GM12878 (cell line): Measurements from ENCODE around the gene ADD1. TPM values are rescaled to one million over a fixed set of nuclear protein-coding genes. Genes with fewer than 3 reads are reported as not detected.

Experiments used
- ATAC-seq: fragments of 200-7000 bp; cut with Tn5 transposase; 3 replicates; pipeline ENCODE4 v1.9.1; 2020; ENCODE audit warnings: mild to moderate bottlenecking, moderate library complexity
- BruUV-seq: library from RNA; stranded (reverse); fragments of 400-500 nt; replicated peaks from 2 replicates; lab custom pipeline; 2021; lab: Mats Ljungman, UMichigan
- CTCF ChIA-PET: fragments of 300-600 bp; sonication (Branson Sonifier 250); formaldehyde crosslinking; extraction: SDS; loops from one replicate; lab custom pipeline; 2021; ENCODE audit warnings: inconsistent platforms; lab: Yijun Ruan, JAX
- POLR2A ChIA-PET: fragments of 350-600 bp; formaldehyde crosslinking; extraction: SDS; loops from one replicate; lab custom pipeline; 2021; ENCODE audit warnings: inconsistent platforms; lab: Charles Lee
- RAD21 ChIA-PET: fragments of 300-600 bp; sonication (Branson Sonifier 250); formaldehyde crosslinking; loops from one replicate; lab custom pipeline; 2023; ENCODE audit warnings: antibody characterized with exemption; ENCODE audit not compliant: unreplicated experiment; lab: Charles Lee
- SMC1A ChIA-PET: fragments of 300-600 bp; sonication (Branson Sonifier 250); formaldehyde crosslinking; loops from one replicate; lab custom pipeline; 2023; ENCODE audit not compliant: unreplicated experiment, uncharacterized antibody; lab: Charles Lee
- DNase-seq: peaks from one replicate; pipeline ENCODE4 v3.0.0-alpha.2; 2011; ENCODE audit warnings: low read depth, low spot score
- FAIRE-seq: peaks from 3 replicates; lab custom pipeline; 2011; peaks lifted over from hg19 to GRCh38; lab: Jason Lieb, UNC
- H2AFZ ChIP-seq: 2 replicates; pipeline ENCODE4 v1.6.0; 2011; ENCODE audit warnings: low read depth, low read length, control low read depth; ENCODE audit not compliant: control insufficient read depth
- H3K27ac ChIP-seq: 2 replicates; pipeline ENCODE4 v1.5.1; 2011; ENCODE audit warnings: control low read depth; ENCODE audit not compliant: control insufficient read depth, insufficient read depth
- H3K27me3 ChIP-seq, 2 experiments: replicated peaks in 1 of 2; 2 replicates each; pipeline versions ENCODE4 v1.6.0 to v1.6.1; 2011; ENCODE audit warnings: low read length in 1 of 2; ENCODE audit not compliant: control insufficient read depth in 2 of 2, insufficient read depth in 2 of 2
- H3K36me3 ChIP-seq, 2 experiments: 2 replicates each; pipeline ENCODE4 v1.5.1; 2011; ENCODE audit warnings: low read length in 1 of 2; ENCODE audit not compliant: control insufficient read depth in 2 of 2, insufficient read depth in 2 of 2
- H3K4me1 ChIP-seq: 2 replicates; pipeline ENCODE4 v1.6.1; 2011; ENCODE audit warnings: mild to moderate bottlenecking, low read length, moderate library complexity, mixed read lengths; ENCODE audit not compliant: control insufficient read depth, insufficient read depth
- H3K4me2 ChIP-seq: 2 replicates; pipeline ENCODE4 v1.6.0; 2011; ENCODE audit warnings: control low read depth; ENCODE audit not compliant: control insufficient read depth, insufficient read depth
- H3K4me3 ChIP-seq: fragments of 200-600 bp; sonication (generic); 2 replicates; pipeline ENCODE4 v1.5.1; 2016
- H3K79me2 ChIP-seq: 2 replicates; pipeline ENCODE4 v1.6.0; 2011; ENCODE audit warnings: low read length; ENCODE audit not compliant: control insufficient read depth, insufficient read depth
- H3K9ac ChIP-seq: 2 replicates; pipeline ENCODE4 v1.8.0; 2011; ENCODE audit warnings: low read length, control low read depth, mixed read lengths; ENCODE audit not compliant: control insufficient read depth, insufficient read depth
- H3K9me3 ChIP-seq: replicated peaks from 3 replicates; pipeline ENCODE4 v1.5.1; 2011; ENCODE audit warnings: mild to moderate bottlenecking, low read length; ENCODE audit not compliant: control insufficient read depth, insufficient read depth
- H4K20me1 ChIP-seq: 2 replicates; pipeline ENCODE4 v1.6.0; 2011; ENCODE audit not compliant: control insufficient read depth, insufficient read depth
- BCL3 ChIP-seq: IDR thresholded peaks from 2 replicates; pipeline ENCODE4 v1.6.1; 2011; ENCODE audit warnings: borderline replicate concordance, low read depth, mild to moderate bottlenecking, moderate library complexity, low read length; ENCODE audit not compliant: insufficient read depth, poor library complexity, severe bottlenecking
- BHLHE40 ChIP-seq, 2 experiments: fragments of 450-650 bp in 1 of 2; IDR thresholded peaks; 2 replicates each; pipeline ENCODE4 v1.6.1; 2011 to 2017; ENCODE audit warnings: low read depth in 2 of 2, borderline replicate concordance in 1 of 2, improper control_type of control experiment in 1 of 2, low read length in 1 of 2, mild to moderate bottlenecking in 1 of 2
- CHD2 ChIP-seq: IDR thresholded peaks from 2 replicates; pipeline ENCODE4 v1.6.1; 2011; ENCODE audit warnings: low read depth, low read length, improper control_type of control experiment, borderline replicate concordance
- EED ChIP-seq: sonication (generic); IDR thresholded peaks from 2 replicates; pipeline ENCODE4 v1.6.1; 2016; ENCODE audit warnings: antibody characterized with exemption, low read depth
- EP300 ChIP-seq, 2 experiments: fragments of 150-350 bp in 1 of 2; IDR thresholded peaks; 2 replicates each; pipeline ENCODE4 v1.6.1; 2011 to 2012; ENCODE audit warnings: low read depth in 2 of 2, low read length in 2 of 2, borderline replicate concordance in 1 of 2, improper control_type of control experiment in 1 of 2, inconsistent platforms in 1 of 2; ENCODE audit not compliant: control insufficient read depth in 1 of 2
- GATAD2B ChIP-seq: fragments of 450-650 bp; conservative IDR thresholded peaks from 2 replicates; pipeline ENCODE4 v1.6.1; 2017; ENCODE audit warnings: low read depth, mild to moderate bottlenecking, moderate library complexity
- HDGF ChIP-seq: fragments of 450-650 bp; IDR thresholded peaks from 2 replicates; pipeline ENCODE4 v1.6.1; 2016; ENCODE audit warnings: antibody characterized with exemption
- JUNB ChIP-seq: IDR thresholded peaks from 2 replicates; pipeline ENCODE4 v1.6.1; 2016; ENCODE audit warnings: antibody characterized with exemption, mild to moderate bottlenecking
- JUND ChIP-seq: IDR thresholded peaks from 2 replicates; pipeline ENCODE4 v1.6.1; 2012; ENCODE audit warnings: low read depth, mild to moderate bottlenecking, low read length, improper control_type of control experiment, moderate library complexity
- KDM1A ChIP-seq: fragments of 200-600 bp; sonication (generic); IDR thresholded peaks from 2 replicates; pipeline ENCODE4 v1.6.1; 2016; ENCODE audit warnings: borderline replicate concordance
- MEF2B ChIP-seq: fragments of 450-650 bp; IDR thresholded peaks from 2 replicates; pipeline ENCODE4 v1.6.1; 2018; ENCODE audit warnings: mild to moderate bottlenecking, moderate library complexity; ENCODE audit not compliant: partially characterized antibody, poor library complexity, severe bottlenecking
- NBN ChIP-seq: fragments of 450-650 bp; IDR thresholded peaks from 2 replicates; pipeline ENCODE4 v1.6.1; 2016
- NFIC ChIP-seq: IDR thresholded peaks from 2 replicates; pipeline ENCODE4 v1.6.1; 2012; ENCODE audit warnings: low read depth, mild to moderate bottlenecking, inconsistent platforms, low read length, moderate library complexity
- NR2F1 ChIP-seq: fragments of 450-650 bp; conservative IDR thresholded peaks from 2 replicates; pipeline ENCODE4 v1.6.1; 2017; ENCODE audit warnings: mild to moderate bottlenecking
- PAX5 ChIP-seq: IDR thresholded peaks from 2 replicates; pipeline ENCODE4 v1.6.1; 2011; ENCODE audit warnings: low read depth, low read length, borderline replicate concordance
- POLR2A ChIP-seq: IDR thresholded peaks from 2 replicates; pipeline ENCODE4 v1.6.1; 2011; ENCODE audit warnings: low read depth, mild to moderate bottlenecking, low read length
- POLR2AphosphoS5 ChIP-seq: IDR thresholded peaks from 2 replicates; pipeline ENCODE4 v1.6.1; 2011; ENCODE audit warnings: mild to moderate bottlenecking, low read length, inconsistent platforms
- SP1 ChIP-seq: IDR thresholded peaks from one replicate; pipeline ENCODE4 v1.6.1; 2011; ENCODE audit warnings: low read depth, low read length
- SPI1 ChIP-seq: IDR thresholded peaks from 2 replicates; pipeline ENCODE4 v1.6.1; 2011; ENCODE audit warnings: low read depth, mild to moderate bottlenecking, low read length, moderate library complexity, borderline replicate concordance; ENCODE audit not compliant: insufficient read depth
- YBX1 ChIP-seq: fragments of 450-650 bp; IDR thresholded peaks from 2 replicates; pipeline ENCODE4 v1.6.1; 2016; ENCODE audit warnings: antibody characterized with exemption
- WGBS: methylation state at CpG from one replicate; pipeline ENCODE4 v1.1.6; 2016; ENCODE audit warnings: low lambda C conversion rate; ENCODE audit not compliant: insufficient replicate concordance, insufficient coverage; ENCODE audit errors: missing lambda C conversion rate; 5-methylcytosine and 5-hydroxymethylcytosine counted together
- in situ Hi-C: fragments of 300-500 bp; cut with MboI; formaldehyde crosslinking; loops from 9 replicates; pipeline ENCODE4 v1.14.3; 2018; ENCODE audit warnings: mixed read lengths
- intact Hi-C: fragments of 100-400 bp; cut with micrococcal nuclease; formaldehyde crosslinking; loops from one replicate; pipeline ENCODE4 v1.14.2; 2022; ENCODE audit not compliant: unreplicated experiment
- polyA plus RNA-seq, 11 experiments: library from polyadenylated mRNA; depleted of rRNA in 4 of 11; unstranded in 6 of 11; stranded (reverse) in 5 of 11; fragments of >200 nt; fragmentation: Nextera tagmentation in 4 of 11; fragmentation: Illumina TruSeq in 1 of 11; extraction: Ambion mirVana in 4 of 11; extraction: Trizol in 1 of 11; gene quantifications; 1 replicate in 1 of 11; 2 replicates in 10 of 11; pipeline versions ENCODE4 v1.2.1 to v1.2.3, GENCODE V29; 2011 to 2016; ENCODE audit warnings: inconsistent platforms in 2 of 11, missing spikeins in 2 of 11, low read depth in 1 of 11
- total RNA-seq, 4 experiments: library from RNA; depleted of rRNA in 3 of 4; stranded (reverse); fragments of >200 nt in 3 of 4; fragmentation: Illumina TruSeq in 1 of 4; extraction: Trizol in 1 of 4; gene quantifications; 2 replicates each; pipeline versions ENCODE4 v1.2.1 to v1.2.3, GENCODE V29; 2013 to 2021

ADD1 gene
- total and polyA plus RNA-seq, 10 of the 15 experiments (the other 5 are each of a cell fraction or from before 2014, with no cell fraction given), result 21.6 to 182 (median 105) TPM

- peaks cover 41% of the 10 kb centered on the region for H3K79me2 ChIP-seq
- in situ Hi-C loops, result no loop called here
- peak overlapping the region; percentile 82 for H3K27ac ChIP-seq
- H3K4me1 ChIP-seq, result peaks cover 62% of the 10 kb centered on the region
- no peaks in the 10 kb centered on the region for H3K9me3 ChIP-seq
- H4K20me1 ChIP-seq, result no peaks in the 10 kb centered on the region
- no peaks in the 10 kb centered on the region for H3K27me3 ChIP-seq
- no TSS peak for BruUV-seq
- DNase-seq (peak; percentile 41), FAIRE-seq (peak; percentile 81), ATAC-seq (peak; percentile 78)
- peak overlapping the region; percentile 53 for H3K9ac ChIP-seq
- intact Hi-C loops, result loop anchor here (1.0 kb wide), 1 partner anchor 11 kb away; no protein-coding TSS in a partner anchor
- peak overlapping the region; percentile 77 for H3K4me3 ChIP-seq
- H2AFZ ChIP-seq, result no peak overlapping the region; the same call in 1 of the 2 replicates
- ChIA-PET SMC1A (interaction anchor here (0.9 to 6.2 kb wide), 10 partner anchors 9 to 135 kb away, joined by 3 to 49 read pairs (median 4); no protein-coding TSS in a partner anchor), RAD21 (interaction anchor here (0.9 to 5.4 kb wide), 9 partner anchors 11 to 153 kb away, joined by 3 to 43 read pairs (median 4); no protein-coding TSS in a partner anchor), POLR2A (interaction anchor here (0.6 to 6.7 kb wide), 8 partner anchors 9 to 135 kb away, joined by 3 to 57 read pairs (median 6); partner anchors contain the start of gene SH3BP2), CTCF (interaction anchor here (0.6 to 4.5 kb wide), 9 partner anchors 14 to 128 kb away, joined by 3 to 17 read pairs (median 4); no protein-coding TSS in a partner anchor)
- no peaks in the 10 kb centered on the region; a peak in 2 of 4 replicates for H3K36me3 ChIP-seq
- H3K4me2 ChIP-seq, result peak overlapping the region; percentile 60
- 16% methylated on average over 25 of the region's 29 CpGs for WGBS
- TF ChIP-seq POLR2A (no peak), MEF2B (peak; percentile 67), NR2F1 (peak; percentile 25; the same call in 1 of the 2 replicates), PAX5 (peak; percentile 55; the same call in 1 of the 2 replicates), POLR2AphosphoS5 (peak; percentile 47; the same call in 1 of the 2 replicates), JUNB (peak; percentile 46; the same call in 1 of the 2 replicates), EP300 (IDR thresholded peaks at IDR 0.05; ENCODE audit: borderline replicate concordance in 1 of 2, control insufficient read depth in 1 of 2, low read depth in 2 of 2, low read length in 2 of 2) (0 out of 4 replicates have a peak, but pooled peaks of 1 of the 2 experiments have one; percentile 43), KDM1A (no peak), GATAD2B (peak; percentile 89), BHLHE40 (IDR thresholded peaks at IDR 0.05; ENCODE audit: borderline replicate concordance in 1 of 2, low read depth in 2 of 2, low read length in 1 of 2) (peak; percentile 34 to 36; a peak in 1 of 4 replicates), EED (peak; percentile 92), CHD2 (no peak), SPI1 (peak; percentile 74), BCL3 (peak; percentile 69), HDGF (0 out of 2 replicates have a peak, but pooled peaks have one; percentile 16), SP1 (peak; percentile 11), NBN (peak; percentile 56), JUND (peak; percentile 37; the same call in 1 of the 2 replicates), YBX1 (no peak), NFIC (no peak)
Observed at GRCh38 chr4:2800691-2801596, 42.7 kb upstream of the ADD1 start.
